ENCODE results near the gene FAM25G.

GRCh38 chr10:47449979-47450378, 41.5 kb downstream of the FAM25G start:
- no peak for TF ChIP-seq CTCF (IDR thresholded peaks at IDR 0.05; ENCODE audit: low read length)
- TF ChIP-seq EZH2 (IDR thresholded peaks at IDR 0.05; ENCODE audit: borderline replicate concordance, low read length): no peak
